Ishikawa (cell line): ENCODE measurements around the gene CASK.

Source experiments
- CEBPB ChIP-seq: IDR thresholded peaks from 2 replicates; pipeline ENCODE4 v1.6.1; 2012
- CREB1 ChIP-seq: IDR thresholded peaks from 2 replicates; pipeline ENCODE4 v1.6.1; 2012; ENCODE audit warnings: low read depth
- EGR1 ChIP-seq: IDR thresholded peaks from 2 replicates; pipeline ENCODE4 v1.6.1; 2012
- EP300 ChIP-seq: IDR thresholded peaks from 2 replicates; pipeline ENCODE4 v1.6.1; 2012; ENCODE audit warnings: borderline replicate concordance
- FOXM1 ChIP-seq: IDR thresholded peaks from 2 replicates; pipeline ENCODE4 v1.6.1; 2012; ENCODE audit warnings: low read depth, borderline replicate concordance
- MAX ChIP-seq: IDR thresholded peaks from 2 replicates; pipeline ENCODE4 v1.6.1; 2012
- NFIC ChIP-seq: IDR thresholded peaks from 2 replicates; pipeline ENCODE4 v1.6.1; 2012
- RAD21 ChIP-seq: IDR thresholded peaks from 2 replicates; pipeline ENCODE4 v1.6.1; 2012; ENCODE audit warnings: low read depth
- REST ChIP-seq: IDR thresholded peaks from 2 replicates; pipeline ENCODE4 v1.6.1; 2012; ENCODE audit warnings: low read depth, mild to moderate bottlenecking
- TAF1 ChIP-seq: IDR thresholded peaks from 2 replicates; pipeline ENCODE4 v1.6.1; 2012; ENCODE audit warnings: low read depth, mild to moderate bottlenecking
- TCF12 ChIP-seq: IDR thresholded peaks from 2 replicates; pipeline ENCODE4 v1.6.1; 2012; ENCODE audit warnings: low read depth
- TEAD4 ChIP-seq: IDR thresholded peaks from 2 replicates; pipeline ENCODE4 v1.6.1; 2012
- USF1 ChIP-seq: IDR thresholded peaks from 2 replicates; pipeline ENCODE4 v1.6.1; 2012
- YY1 ChIP-seq: IDR thresholded peaks from 2 replicates; pipeline ENCODE4 v1.6.1; 2012; ENCODE audit warnings: low read depth
- ZBTB7A ChIP-seq: IDR thresholded peaks from 2 replicates; pipeline ENCODE4 v1.6.1; 2012; ENCODE audit warnings: low read depth

CASK gene

DNA sequence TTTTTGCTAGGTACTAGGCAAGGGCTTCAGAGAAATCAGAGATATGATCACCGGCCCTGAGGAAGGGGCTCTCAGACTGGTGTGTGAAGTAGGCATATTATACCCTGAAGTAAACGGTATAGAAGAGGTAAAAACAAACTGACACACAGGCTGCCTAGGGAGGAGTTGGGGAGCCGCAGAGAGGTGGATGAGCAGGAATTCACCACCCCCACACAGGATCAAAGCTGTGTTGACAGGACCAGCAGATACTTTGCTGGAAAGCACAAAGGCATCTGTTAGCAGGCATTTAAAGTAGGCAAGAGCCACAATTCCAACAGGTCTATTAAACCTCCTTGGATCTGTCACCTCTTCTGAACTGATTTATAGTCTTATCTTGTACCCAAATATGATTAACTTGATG, 306.4 kb downstream of the CASK start:
- TF ChIP-seq FOXM1 (no peak), TAF1 (no peak), CEBPB (no peak), CREB1 (no peak), USF1 (no peak), EP300 (no peak), MAX (no peak), EGR1 (no peak), NFIC (no peak), TCF12 (no peak), YY1 (no peak), ZBTB7A (no peak)

DNA sequence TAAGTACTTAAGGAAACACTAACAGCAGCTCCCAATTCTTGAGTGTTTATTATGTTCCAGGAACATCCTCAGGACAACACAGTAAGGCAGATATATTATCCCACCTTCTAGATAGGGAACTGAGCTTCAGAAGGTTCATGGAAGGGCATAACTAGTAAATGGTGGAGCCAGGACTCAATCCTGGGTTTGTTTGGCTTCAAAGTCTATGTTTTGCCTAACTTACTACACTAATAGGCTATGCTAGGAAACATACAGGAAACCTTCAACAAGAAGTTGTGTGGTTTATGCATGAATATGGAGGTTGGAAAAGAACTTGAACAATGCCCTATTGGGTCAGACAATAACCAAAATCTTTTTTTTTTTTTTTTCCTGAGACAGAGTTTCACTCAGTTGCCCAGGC, 307.1 kb downstream of the CASK start:
- TF ChIP-seq ZBTB7A (no peak), YY1 (no peak), CEBPB (no peak), CREB1 (no peak), REST (no peak), RAD21 (no peak), EP300 (no peak), MAX (no peak), TCF12 (no peak)

GRCh38 chrX:41608244-41608643, 315.1 kb downstream of the CASK start:
- TF ChIP-seq CEBPB, result no peak
- no peak for TF ChIP-seq TEAD4
- no peak for TF ChIP-seq MAX
- TF ChIP-seq EGR1, result no peak
- no peak for TF ChIP-seq REST
- no peak for TF ChIP-seq EP300

DNA sequence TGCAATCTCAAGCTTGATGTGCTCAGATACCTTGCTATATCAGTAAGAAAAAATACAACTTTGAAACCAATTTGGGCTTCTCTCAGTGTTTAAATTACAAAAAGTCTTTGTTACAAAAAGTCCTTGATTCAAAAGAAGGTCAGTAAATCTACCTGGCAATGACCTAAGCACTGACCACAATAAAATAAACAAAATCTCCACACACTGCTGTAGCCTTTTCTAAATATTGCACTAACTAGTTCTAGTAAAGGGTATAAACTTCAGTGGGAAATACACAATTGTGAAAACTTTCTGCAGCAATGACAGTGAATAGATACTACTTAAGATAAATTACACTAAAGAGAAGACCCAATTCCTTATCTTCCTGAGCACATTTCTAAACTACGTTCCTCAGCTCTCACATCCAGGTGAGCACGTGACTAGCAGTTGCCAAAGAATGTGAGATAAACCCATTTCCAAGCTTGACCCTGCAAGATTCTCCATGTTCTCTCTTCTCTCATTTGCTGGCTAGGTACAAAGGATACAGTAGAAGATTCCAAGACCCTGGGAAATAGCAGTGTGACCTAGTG, 316.0 kb downstream of the CASK start:
- no peak for TF ChIP-seq CEBPB
- TF ChIP-seq USF1, result no peak
- no peak for TF ChIP-seq EGR1
- TF ChIP-seq MAX, result no peak
- no peak for TF ChIP-seq ZBTB7A
- TF ChIP-seq NFIC, result no peak
- no peak for TF ChIP-seq EP300
- no peak for TF ChIP-seq FOXM1
- no peak for TF ChIP-seq TCF12
- no peak for TF ChIP-seq REST
- no peak for TF ChIP-seq TEAD4
- TF ChIP-seq YY1, result no peak
- TF ChIP-seq CREB1, result no peak
- TF ChIP-seq TAF1, result no peak
- TF ChIP-seq RAD21, result no peak
